Astrocyte of the cerebellum (primary cell): ENCODE data around the gene KCNMA1.
"Not testable (repeated sequence)": the region's sequence is repeated elsewhere in the genome, so short reads cannot be mapped to it uniquely, and the experiment has no call there.

Source experiments
- DNase-seq: peaks from one replicate; pipeline ENCODE4 v3.0.0-alpha.2; 2011; ENCODE audit warnings: low read depth
- H3K4me3 ChIP-seq: 2 replicates; pipeline ENCODE4 v1.5.1; 2011; ENCODE audit warnings: mild to moderate bottlenecking, low read depth, low read length, moderate library complexity
- in situ Hi-C: cut with HindIII; loops from 2 replicates; pipeline ENCODE4 v1.10.0; 2017; ENCODE audit warnings: low sequenced_read_pairs
- TF ChIP-seq, protein P1 (sequence below): IDR thresholded peaks from 2 replicates; pipeline ENCODE4 v1.5.1; 2012; ENCODE audit warnings: low read length, low read depth, moderate library complexity, mild to moderate bottlenecking; ENCODE audit errors: missing control alignments

KCNMA1 gene

DNA sequence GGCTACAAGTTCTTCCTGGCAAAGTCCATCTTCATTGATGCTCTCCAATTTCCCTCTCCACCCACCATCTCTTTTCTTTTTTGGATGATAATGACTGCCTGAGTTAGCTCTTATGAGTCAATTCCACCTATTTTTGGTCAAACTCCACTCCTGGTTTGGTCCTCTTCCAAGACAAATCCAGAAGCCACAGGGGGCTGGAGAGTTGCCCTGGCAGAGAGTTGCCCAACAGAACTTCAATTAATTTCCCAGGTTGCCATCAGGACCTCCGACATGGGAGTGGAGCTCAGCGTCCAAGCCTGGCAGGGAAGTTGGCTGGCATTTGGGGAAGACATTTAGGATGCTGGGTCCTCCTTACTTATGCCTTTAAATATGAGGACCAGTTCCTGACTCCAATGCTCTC is 29.2 kb upstream of the KCNMA1 start:
- no peak overlapping the region for H3K4me3 ChIP-seq
- TF ChIP-seq, protein P1, sequence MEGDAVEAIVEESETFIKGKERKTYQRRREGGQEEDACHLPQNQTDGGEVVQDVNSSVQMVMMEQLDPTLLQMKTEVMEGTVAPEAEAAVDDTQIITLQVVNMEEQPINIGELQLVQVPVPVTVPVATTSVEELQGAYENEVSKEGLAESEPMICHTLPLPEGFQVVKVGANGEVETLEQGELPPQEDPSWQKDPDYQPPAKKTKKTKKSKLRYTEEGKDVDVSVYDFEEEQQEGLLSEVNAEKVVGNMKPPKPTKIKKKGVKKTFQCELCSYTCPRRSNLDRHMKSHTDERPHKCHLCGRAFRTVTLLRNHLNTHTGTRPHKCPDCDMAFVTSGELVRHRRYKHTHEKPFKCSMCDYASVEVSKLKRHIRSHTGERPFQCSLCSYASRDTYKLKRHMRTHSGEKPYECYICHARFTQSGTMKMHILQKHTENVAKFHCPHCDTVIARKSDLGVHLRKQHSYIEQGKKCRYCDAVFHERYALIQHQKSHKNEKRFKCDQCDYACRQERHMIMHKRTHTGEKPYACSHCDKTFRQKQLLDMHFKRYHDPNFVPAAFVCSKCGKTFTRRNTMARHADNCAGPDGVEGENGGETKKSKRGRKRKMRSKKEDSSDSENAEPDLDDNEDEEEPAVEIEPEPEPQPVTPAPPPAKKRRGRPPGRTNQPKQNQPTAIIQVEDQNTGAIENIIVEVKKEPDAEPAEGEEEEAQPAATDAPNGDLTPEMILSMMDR, result no peak
- in situ Hi-C loops, result no loop called here
- peak; percentile 8 for DNase-seq

DNA sequence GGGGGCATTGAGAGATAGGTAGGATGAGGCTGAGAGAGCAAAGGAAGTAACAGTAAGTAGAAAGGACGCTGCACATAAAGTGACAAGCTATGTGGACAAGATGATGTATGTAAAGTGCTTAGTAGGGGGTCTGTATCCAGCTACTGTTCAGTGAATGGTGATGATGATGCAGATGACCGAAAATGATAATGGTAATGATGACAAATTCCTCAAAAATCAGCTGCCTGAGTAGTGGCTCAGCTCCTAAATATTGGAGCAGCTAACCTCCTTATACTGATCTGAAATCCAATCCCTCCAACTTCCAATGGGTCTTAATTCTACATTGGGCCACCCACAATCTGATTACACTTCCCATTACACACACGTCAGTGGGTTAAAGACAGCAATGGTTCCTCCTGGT is 27.1 kb upstream of the KCNMA1 start:
- in situ Hi-C loops, result no loop called here
- no peak for DNase-seq
- no peak overlapping the region for H3K4me3 ChIP-seq
- TF ChIP-seq, protein P1, result no peak

DNA sequence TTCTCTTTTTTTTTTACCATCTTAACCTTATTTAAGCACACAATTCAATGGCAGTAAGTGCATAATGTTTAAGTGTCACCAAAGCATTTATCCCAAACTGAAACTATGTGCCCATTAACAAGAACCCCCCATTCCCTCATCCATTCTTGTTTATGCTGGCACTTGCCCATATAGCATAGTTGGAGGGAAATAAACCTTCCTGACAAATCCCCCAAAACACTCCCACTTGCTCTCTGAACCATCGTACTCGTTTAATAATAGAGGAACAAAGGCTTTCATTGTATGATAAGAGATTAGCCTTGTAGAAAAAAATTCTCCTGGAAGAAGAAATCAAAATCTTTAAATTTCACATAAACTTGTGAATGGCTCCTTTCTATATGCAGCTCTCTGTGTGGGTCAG is 26.4 kb upstream of the KCNMA1 start:
- in situ Hi-C loops, result no loop called here
- DNase-seq, result no peak
- no peak overlapping the region for H3K4me3 ChIP-seq
- TF ChIP-seq, protein P1, result no peak

DNA sequence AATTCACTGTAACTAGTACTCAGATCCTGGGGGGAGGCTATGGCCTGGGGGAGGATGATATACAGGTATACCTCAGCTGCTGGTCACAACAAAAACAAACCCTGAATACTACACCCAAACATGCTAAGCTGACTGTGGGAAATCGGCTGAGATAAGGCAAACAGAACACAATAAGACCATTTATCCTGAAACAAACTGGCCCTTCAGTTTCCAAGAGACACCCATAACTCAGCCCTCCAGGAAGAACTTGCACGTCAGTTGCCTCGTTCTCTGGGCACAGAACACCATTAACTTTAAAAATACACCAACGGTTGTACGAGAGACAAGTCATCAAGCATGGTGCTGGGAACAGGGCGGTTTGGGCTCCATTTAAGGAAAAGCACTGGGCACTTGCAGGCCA is 24.1 kb upstream of the KCNMA1 start:
- TF ChIP-seq, protein P1, result no peak
- in situ Hi-C loops, result no loop called here
- H3K4me3 ChIP-seq, result no peak overlapping the region
- no peak for DNase-seq

DNA sequence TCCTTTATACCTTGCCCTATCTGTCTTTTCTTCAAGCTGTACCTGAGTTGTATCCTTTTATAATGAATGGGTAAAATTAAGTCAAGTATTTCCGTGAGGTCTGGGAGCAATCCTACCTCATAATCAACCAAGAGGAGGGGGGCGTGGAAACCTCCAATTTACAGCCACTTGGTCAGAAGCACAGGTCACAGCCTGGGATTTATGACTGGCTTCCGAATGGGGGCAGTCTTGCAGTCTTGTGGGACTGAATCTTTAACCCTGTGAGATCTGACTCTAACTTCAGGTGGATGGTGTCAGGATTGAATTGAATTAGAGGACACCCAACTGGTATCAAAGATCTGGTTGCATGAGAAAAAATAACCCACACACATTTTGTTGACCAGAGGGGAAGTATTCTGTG is 23.5 kb upstream of the KCNMA1 start:
- no peak overlapping the region for H3K4me3 ChIP-seq
- TF ChIP-seq, protein P1, result no peak
- in situ Hi-C loops, result no loop called here
- DNase-seq, result no peak

DNA sequence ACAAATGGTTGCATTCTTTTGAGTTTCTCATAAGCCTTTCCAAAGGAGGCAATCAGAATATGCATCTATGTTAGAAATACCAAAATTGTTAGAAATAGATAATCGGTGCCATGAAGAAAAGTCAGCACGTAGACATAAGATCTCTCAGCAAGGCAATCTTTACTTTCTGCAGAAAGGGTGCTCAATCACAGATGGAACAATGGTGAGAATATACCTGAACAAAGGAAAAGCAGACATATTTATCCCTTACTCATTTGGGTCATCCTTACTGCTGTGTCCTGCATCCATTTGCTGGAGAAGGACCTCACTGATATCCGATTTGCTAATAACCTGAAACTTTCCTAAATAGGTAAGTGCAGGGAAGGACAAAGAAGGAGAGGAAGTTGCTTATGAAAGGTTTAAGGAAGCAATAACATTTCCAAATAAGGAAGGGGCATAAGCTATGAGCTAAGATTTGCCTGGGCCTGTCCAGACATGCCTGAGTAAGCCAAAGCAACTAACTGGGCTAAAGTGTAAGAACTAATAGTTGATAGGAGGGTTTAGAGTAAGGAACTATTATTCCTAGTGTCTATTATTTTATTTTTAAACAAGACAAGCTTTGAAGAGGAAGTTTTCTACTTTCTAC is 21.6 kb upstream of the KCNMA1 start:
- H3K4me3 ChIP-seq, DNase-seq, in situ Hi-C loops: not testable (repeated sequence)

DNA sequence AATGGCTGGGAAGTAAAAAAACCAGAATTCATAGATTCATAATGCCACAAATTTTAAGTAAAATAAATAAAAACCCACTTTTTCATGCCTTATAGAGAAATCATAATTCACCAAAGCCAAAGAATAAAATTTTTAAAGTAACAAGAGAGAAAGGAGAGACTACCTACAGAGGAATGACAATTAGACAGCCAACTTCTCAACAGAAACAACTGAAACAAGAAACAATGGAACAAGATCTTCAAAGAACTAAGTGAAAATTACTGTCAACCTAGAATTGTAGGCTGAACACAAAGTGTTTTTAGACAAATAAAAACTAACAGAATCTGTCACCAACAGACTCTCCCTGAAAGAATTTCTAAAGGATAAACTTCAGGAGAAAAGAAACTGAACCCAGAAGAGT is 15.6 kb upstream of the KCNMA1 start:
- H3K4me3 ChIP-seq, result no peak overlapping the region
- TF ChIP-seq, protein P1, result no peak
- no peak for DNase-seq
- in situ Hi-C loops, result no loop called here
